ENCODE data around the gene PDCD1LG2.

DNA sequence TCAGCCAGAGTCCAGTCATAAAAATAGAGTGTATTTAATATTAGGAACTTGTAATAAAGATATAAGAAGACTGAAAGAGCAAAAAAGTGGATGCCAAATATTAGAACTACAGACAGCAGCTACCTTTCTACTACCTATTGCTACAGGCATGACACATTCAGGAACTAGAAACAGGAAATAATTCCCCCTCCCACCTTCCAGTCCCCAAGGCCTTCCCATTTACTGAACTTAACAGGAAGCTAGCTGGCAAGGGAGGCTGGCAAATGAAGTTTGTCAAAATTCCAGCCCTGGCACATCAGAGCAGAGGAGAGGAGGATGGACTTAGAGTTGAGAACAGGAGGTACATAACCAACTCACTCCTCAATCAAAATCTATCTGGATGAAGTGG is 68.4 kb downstream of the PDCD1LG2 start:
- TF ChIP-seq, protein P1, sequence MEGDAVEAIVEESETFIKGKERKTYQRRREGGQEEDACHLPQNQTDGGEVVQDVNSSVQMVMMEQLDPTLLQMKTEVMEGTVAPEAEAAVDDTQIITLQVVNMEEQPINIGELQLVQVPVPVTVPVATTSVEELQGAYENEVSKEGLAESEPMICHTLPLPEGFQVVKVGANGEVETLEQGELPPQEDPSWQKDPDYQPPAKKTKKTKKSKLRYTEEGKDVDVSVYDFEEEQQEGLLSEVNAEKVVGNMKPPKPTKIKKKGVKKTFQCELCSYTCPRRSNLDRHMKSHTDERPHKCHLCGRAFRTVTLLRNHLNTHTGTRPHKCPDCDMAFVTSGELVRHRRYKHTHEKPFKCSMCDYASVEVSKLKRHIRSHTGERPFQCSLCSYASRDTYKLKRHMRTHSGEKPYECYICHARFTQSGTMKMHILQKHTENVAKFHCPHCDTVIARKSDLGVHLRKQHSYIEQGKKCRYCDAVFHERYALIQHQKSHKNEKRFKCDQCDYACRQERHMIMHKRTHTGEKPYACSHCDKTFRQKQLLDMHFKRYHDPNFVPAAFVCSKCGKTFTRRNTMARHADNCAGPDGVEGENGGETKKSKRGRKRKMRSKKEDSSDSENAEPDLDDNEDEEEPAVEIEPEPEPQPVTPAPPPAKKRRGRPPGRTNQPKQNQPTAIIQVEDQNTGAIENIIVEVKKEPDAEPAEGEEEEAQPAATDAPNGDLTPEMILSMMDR (IDR thresholded peaks at IDR 0.05): no peak
- TF ChIP-seq POLR2A (IDR thresholded peaks at IDR 0.05) (no peak), EP300 (IDR thresholded peaks at IDR 0.05) (no peak)

All from ovary (tissue), 3 donors.